DMS 273 treated with DMSO at 0.1 percent for 48 hours (cell line): ENCODE measurements around the gene PMEPA1.

Source experiments
- DNase-seq: peaks from one replicate; lab custom pipeline; 2025; lab: John Stamatoyannopoulos, UW

Gene PMEPA1

DNA sequence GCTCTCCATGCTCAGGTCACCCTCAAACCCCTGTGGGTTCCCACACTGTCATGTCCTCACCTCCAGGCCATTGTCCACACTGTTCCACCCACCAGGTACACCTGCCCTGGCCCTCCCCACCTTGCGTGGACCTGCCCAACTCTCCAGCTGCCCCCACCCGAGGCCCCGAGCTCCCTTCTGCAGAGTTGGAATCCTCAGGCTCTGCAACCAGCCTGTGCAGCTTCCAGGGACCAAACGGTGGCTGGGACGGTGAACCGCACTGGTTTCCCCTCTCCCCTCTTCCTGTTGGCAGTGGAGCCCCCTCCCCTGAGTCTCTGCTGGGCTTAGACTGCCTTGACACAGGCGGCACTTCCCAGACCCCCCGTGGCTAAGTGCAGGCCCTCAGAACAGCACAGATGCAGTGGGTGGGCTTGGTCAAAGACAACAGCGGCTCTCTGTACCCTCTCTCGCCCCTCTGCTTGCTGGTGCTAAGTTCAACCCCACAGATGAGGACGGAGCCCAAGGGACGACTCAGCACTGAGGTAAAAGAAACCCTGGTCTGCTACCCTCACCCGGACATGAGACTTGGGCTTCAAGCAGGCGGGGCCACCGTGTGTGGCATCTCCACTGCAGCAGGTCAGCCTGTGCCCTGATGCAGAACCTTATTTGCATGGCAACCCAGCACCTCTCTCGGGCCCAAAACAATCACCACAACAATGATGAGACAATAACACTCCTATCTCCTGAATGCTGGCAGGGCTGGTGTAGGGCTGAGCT is 100.6 kb downstream of the PMEPA1 start:
- no peak for DNase-seq

DNA sequence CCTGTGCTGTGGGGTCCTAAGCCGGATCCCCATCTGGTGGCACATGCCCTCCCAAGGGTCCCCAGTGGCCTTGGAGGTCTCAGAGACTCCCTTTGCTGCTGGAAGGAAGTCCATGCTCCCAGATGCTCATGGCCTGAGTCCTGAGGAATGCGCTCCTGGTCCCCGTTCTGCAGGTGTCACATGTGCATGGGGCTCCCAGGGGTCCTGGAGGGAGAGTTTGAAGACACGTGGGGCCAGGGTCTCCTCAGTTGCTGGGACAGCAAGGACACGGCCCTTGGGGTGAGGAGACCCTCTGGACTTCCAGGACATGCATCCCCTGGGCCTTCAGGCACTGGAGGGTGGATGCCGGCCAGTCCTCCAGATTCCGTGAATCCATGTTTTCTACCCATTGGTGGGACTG is 101.3 kb downstream of the PMEPA1 start:
- no peak for DNase-seq

DNA sequence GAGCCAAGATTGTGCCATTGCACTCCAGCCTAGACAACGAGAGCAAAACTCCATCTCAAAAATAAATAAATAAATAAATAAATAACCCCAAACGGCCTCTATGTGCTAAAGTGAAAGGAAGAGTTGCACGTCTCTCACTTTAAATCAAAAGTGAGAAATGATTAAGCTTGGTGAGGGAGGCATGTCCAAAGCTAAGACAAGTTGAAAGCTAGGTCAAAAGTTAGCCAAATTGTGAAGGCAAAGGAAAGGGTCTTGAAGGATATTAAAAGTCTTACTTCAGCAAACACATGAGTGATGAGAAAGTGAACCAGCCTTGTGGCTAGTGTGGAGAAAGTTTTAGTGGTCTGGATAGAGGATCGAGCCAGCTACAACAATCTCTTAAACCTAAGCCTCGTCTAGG is 103.9 kb downstream of the PMEPA1 start:
- DNase-seq: no peak

DNA sequence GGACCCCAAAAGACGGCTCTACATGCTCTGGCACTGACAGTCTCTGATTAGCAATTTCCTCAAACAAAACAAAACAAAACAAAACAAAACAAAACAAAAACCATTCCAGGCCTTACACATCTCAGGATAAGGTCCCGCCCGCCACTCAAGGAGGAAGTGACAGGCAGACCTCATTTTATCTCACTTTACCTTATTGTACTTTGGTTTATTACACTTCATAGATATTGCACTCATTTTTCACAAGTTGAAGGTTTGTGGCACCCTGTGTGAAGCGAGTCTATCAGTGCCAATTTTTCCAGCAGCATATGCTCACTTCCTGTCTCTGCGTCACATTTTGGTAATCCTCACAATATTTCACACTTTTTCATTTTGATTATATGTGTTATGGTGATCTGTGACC is 104.8 kb downstream of the PMEPA1 start:
- DNase-seq: no peak

DNA sequence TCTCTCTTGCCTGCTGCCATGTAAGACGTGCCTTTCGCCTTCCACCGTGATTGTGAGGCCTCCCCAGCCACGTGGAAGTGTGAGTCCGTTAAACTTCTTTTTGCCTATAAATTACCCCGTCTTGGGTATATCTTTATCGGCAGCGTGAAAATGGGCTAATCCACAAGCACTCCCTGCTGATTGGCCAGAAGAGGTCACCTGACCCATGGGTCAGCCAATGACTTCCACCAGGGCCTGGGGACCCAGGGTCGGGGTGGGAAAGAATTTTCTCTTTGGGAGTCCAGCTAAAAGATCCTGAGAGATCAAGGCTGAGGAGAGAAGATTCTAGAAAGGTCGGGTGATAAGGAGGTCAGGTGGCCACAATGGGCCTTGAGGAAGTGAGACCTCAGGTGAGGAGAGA is 106.7 kb downstream of the PMEPA1 start:
- no peak for DNase-seq

DNA sequence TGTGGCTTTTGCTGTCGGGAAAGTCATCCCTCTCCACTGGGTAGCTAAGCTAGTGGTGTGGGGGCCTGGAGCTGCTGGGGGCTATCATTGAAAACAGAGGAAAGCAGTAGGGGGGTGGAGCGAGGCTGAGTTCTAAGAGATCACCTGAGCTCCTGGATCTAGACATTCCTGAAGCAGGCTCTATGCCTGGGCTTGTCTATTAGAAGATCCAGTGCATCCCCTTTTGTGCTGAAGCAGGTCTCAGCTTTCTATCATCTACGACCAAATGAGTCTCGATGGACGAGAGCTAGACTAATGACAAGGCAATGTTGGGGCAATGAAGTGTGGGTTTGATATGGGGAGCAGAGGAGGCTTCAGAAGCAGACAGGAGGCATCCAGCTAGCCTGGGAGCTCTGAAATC is 108.1 kb downstream of the PMEPA1 start:
- no peak for DNase-seq

DNA sequence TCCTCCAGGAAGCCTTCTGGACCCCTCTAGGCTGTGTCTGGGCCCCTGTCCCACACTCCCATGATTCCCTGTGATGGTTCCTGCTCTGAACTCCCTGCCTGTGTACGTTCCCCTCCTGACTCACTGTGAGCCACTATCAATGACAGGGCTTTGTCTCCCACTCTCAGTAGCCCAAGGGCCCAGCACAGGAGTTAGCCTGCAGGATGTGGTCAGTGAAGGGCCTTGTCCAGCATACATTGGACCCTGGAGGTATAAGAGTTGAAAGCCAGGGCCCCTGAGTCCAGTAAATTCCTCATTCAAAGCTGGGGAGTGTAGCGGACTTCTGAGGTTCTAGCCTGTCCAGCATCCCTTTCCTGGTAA is 108.6 kb downstream of the PMEPA1 start:
- no peak for DNase-seq

DNA sequence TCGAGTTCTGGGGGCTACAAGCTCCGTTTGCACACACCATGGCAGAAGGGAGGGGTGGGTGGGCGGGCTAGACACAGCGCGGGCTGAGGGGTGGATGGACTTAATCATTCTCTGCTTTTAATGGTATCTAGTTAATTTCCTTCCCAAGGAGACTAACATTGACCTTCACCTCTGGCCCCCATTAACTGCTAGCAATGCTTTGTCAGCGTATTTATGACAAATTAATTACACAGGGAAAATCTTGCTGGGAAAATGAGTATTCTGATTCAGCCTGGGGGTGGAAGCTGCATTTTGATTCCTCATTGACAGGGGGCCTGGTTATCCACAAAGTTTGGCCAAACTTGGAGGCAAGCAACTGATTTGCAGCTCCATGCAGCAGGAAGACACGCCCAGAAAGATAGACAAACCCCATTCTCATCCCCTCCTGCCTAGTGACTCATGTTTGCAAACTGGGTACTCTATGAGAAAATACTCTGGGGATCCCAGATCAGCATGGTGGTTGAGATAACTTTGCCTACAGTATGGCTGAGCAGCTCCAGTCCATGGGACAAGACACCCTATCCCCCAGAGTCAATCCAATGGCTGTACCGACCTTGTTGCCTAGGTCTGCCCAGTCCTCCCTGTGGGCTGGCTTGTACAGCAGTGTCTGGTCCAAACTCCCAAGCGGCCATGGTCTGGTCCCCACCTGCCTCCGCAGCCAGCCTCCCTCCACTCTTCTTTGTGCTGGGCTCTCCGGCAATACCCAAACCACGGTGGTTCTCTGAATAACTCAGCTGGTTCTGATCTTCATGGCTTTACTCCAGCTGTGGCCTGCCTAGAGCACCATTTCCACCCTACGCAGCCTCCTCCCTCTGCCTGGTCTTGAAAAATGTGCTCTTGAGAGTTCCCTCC is 109.2 kb downstream of the PMEPA1 start:
- no peak for DNase-seq

DNA sequence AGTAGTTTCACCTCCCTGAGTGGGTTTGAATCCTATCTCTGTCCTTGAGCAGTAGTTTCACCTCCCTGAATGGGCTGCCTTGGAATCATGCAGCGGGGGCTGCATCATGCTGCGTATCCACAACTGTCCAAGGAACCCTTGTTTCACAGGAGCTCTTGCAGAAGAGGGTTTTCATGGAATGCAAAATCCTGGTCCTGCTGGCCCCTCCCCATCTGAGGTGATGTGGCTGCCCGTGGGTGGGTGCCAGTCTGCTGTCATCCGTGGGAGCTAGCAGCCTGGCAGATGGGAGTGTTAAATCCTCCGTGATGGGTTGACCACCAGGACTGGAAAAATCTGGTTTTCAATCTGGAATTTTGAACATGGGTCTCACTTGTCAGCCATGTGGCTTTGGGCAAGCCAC is 111.3 kb downstream of the PMEPA1 start:
- DNase-seq: no peak
